Stomach smooth muscle (tissue), 2 donors: ENCODE results near the gene CHST12.
"Not testable (repeated sequence)": the region's sequence is repeated elsewhere in the genome, so short reads cannot be mapped to it uniquely, and the experiment has no call there.

Experiments used
- H3K27ac ChIP-seq: one replicate; pipeline ENCODE4 v1.7.0; 2013; ENCODE audit warnings: mild to moderate bottlenecking, low read length, inconsistent platforms
- H3K27me3 ChIP-seq, 2 donors: one replicate each; pipeline ENCODE4 v1.7.0; 2013; ENCODE audit warnings: low read length in 2 of 2; ENCODE audit not compliant: insufficient read depth in 2 of 2, control insufficient read depth in 1 of 2
- H3K36me3 ChIP-seq, 2 donors: one replicate each; pipeline ENCODE4 v1.7.0; 2013; ENCODE audit warnings: low read length in 2 of 2; ENCODE audit not compliant: control insufficient read depth in 2 of 2, insufficient read depth in 2 of 2
- H3K4me1 ChIP-seq: one replicate; pipeline ENCODE4 v1.7.0; 2013; ENCODE audit warnings: low read length; ENCODE audit not compliant: control insufficient read depth, insufficient read depth
- H3K4me3 ChIP-seq, 2 donors: one replicate each; pipeline ENCODE4 v1.7.0; 2013; ENCODE audit warnings: low read length in 2 of 2
- H3K9ac ChIP-seq, 2 donors: one replicate each; pipeline ENCODE4 v1.7.0; 2013; ENCODE audit warnings: low read length in 2 of 2, mild to moderate bottlenecking in 1 of 2
- H3K9me3 ChIP-seq, 2 donors: one replicate each; pipeline ENCODE4 v1.7.0; 2013; ENCODE audit warnings: low read length in 2 of 2; ENCODE audit not compliant: control insufficient read depth in 2 of 2
- donor health status: healthy.
- donor health status: Pancreatic carcinoma.

CHST12 gene

GRCh38 chr7:2465928-2466327 is 62.5 kb downstream of the CHST12 start:
- H3K4me3 ChIP-seq: no peak overlapping the region
- no peak overlapping the region for H3K27ac ChIP-seq

GRCh38 chr7:2466675-2467074 is 63.3 kb downstream of the CHST12 start:
- H3K4me1 ChIP-seq: peaks cover 11% of the 10 kb centered on the region
- H3K4me3 ChIP-seq: no peak overlapping the region
- H3K27me3 ChIP-seq: peaks cover 3 to 13% of the 10 kb centered on the region in 2 donors
- H3K9ac ChIP-seq: no peak overlapping the region
- H3K36me3 ChIP-seq: no peaks in the 10 kb centered on the region
- H3K9me3 ChIP-seq: no peaks in the 10 kb centered on the region
- H3K27ac ChIP-seq: no peak overlapping the region

More at GRCh38 chr7:2465928-2466327, 62.5 kb downstream of the CHST12 start:
- H3K36me3 ChIP-seq: no peaks in the 10 kb centered on the region
- no peak overlapping the region for H3K9ac ChIP-seq
- no peaks in the 10 kb centered on the region for H3K9me3 ChIP-seq
- H3K4me1 ChIP-seq: peaks cover 8% of the 10 kb centered on the region
- peaks cover 3 to 10% of the 10 kb centered on the region in 2 donors for H3K27me3 ChIP-seq

GRCh38 chr7:2468227-2468626 is 64.8 kb downstream of the CHST12 start:
- Histone ChIP-seq H3K4me3 (no peak overlapping the region), H3K36me3 (no peaks in the 10 kb centered on the region), H3K27me3 (peaks cover 3 to 13% of the 10 kb centered on the region in 2 donors), H3K27ac (no peak overlapping the region), H3K4me1 (peaks cover 11% of the 10 kb centered on the region), H3K9ac (no peak overlapping the region), H3K9me3 (no peaks in the 10 kb centered on the region)

- not testable (repeated sequence) for H3K9ac ChIP-seq, H3K36me3 ChIP-seq, H3K9me3 ChIP-seq, H3K4me3 ChIP-seq, H3K27ac ChIP-seq
- peaks cover 3 to 13% of the 10 kb centered on the region in 2 donors for H3K27me3 ChIP-seq
- peaks cover 11% of the 10 kb centered on the region for H3K4me1 ChIP-seq
Observed at GRCh38 chr7:2469460-2470203, 66.2 kb downstream of the CHST12 start.

- peaks cover 11% of the 10 kb centered on the region for H3K4me1 ChIP-seq
- no peak overlapping the region for H3K9ac ChIP-seq
- H3K9me3 ChIP-seq: no peaks in the 10 kb centered on the region
- peaks cover 5 to 13% of the 10 kb centered on the region in 2 donors for H3K27me3 ChIP-seq
- H3K36me3 ChIP-seq: no peaks in the 10 kb centered on the region
- H3K4me3 ChIP-seq: no peak overlapping the region
- H3K27ac ChIP-seq: no peak overlapping the region
Observed at GRCh38 chr7:2470204-2471021, 67.0 kb downstream of the CHST12 start.

GRCh38 chr7:2471022-2471329 is 67.6 kb downstream of the CHST12 start:
- Histone ChIP-seq H3K9ac (no peak overlapping the region), H3K4me1 (peaks cover 11% of the 10 kb centered on the region), H3K4me3 (no peak overlapping the region), H3K27me3 (peaks cover 5 to 13% of the 10 kb centered on the region in 2 donors), H3K9me3 (no peaks in the 10 kb centered on the region), H3K36me3 (no peaks in the 10 kb centered on the region), H3K27ac (no peak overlapping the region)

GRCh38 chr7:2471396-2471795 is 68.0 kb downstream of the CHST12 start:
- no peak overlapping the region for H3K27ac ChIP-seq
- H3K27me3 ChIP-seq: peaks cover 5 to 13% of the 10 kb centered on the region in 2 donors
- no peak overlapping the region for H3K9ac ChIP-seq
- H3K4me1 ChIP-seq: peaks cover 11% of the 10 kb centered on the region
- H3K36me3 ChIP-seq: no peaks in the 10 kb centered on the region
- H3K9me3 ChIP-seq: no peaks in the 10 kb centered on the region
- H3K4me3 ChIP-seq: no peak overlapping the region

GRCh38 chr7:2472739-2473138 is 69.3 kb downstream of the CHST12 start:
- Histone ChIP-seq H3K9ac (no peak overlapping the region), H3K4me1 (peaks cover 15% of the 10 kb centered on the region), H3K9me3 (no peaks in the 10 kb centered on the region), H3K36me3 (no peaks in the 10 kb centered on the region), H3K27ac (no peak overlapping the region), H3K27me3 (peaks cover 8 to 20% of the 10 kb centered on the region in 2 donors), H3K4me3 (no peak overlapping the region)

- Histone ChIP-seq H3K9ac (no peak overlapping the region), H3K4me3 (no peak overlapping the region), H3K4me1 (peaks cover 22% of the 10 kb centered on the region), H3K9me3 (no peaks in the 10 kb centered on the region), H3K27me3 (peaks cover 10 to 21% of the 10 kb centered on the region in 2 donors), H3K36me3 (no peaks in the 10 kb centered on the region), H3K27ac (no peak overlapping the region)
Observed at GRCh38 chr7:2473496-2474180, 70.2 kb downstream of the CHST12 start.

GRCh38 chr7:2474224-2474623 is 70.8 kb downstream of the CHST12 start:
- H3K9ac ChIP-seq: no peak overlapping the region
- peaks cover 24% of the 10 kb centered on the region for H3K4me1 ChIP-seq
- H3K36me3 ChIP-seq: no peaks in the 10 kb centered on the region
- H3K4me3 ChIP-seq: no peak overlapping the region
- H3K27me3 ChIP-seq: peaks cover 11 to 16% of the 10 kb centered on the region in 2 donors
- no peak overlapping the region for H3K27ac ChIP-seq
- no peaks in the 10 kb centered on the region for H3K9me3 ChIP-seq
